HEK293 (cell line): ENCODE measurements around the gene RAB22A.

ENCODE experiments used
- CTCF ChIP-seq: fragments of 450-650 bp; formaldehyde crosslinking; IDR thresholded peaks from 2 replicates; pipeline ENCODE4 v1.5.1; 2016; ENCODE audit warnings: missing biosample characterization, missing genetic modification characterization
- KLF1 ChIP-seq: fragments of 450-650 bp; formaldehyde crosslinking; IDR thresholded peaks from 2 replicates; pipeline ENCODE4 v1.5.1; 2016; ENCODE audit warnings: missing biosample characterization, missing genetic modification characterization
- MZF1 ChIP-seq: fragments of 450-650 bp; formaldehyde crosslinking; IDR thresholded peaks from 2 replicates; pipeline ENCODE4 v1.5.1; 2017; ENCODE audit warnings: missing biosample characterization, missing genetic modification characterization, borderline replicate concordance
- REPIN1 ChIP-seq: fragments of 450-650 bp; formaldehyde crosslinking; IDR thresholded peaks from 2 replicates; pipeline ENCODE4 v1.5.1; 2017; ENCODE audit warnings: missing biosample characterization, missing genetic modification characterization, low read depth
- TCF7L2 ChIP-seq: IDR thresholded peaks from 2 replicates; pipeline ENCODE4 v1.6.1; 2011; ENCODE audit warnings: low read depth, mild to moderate bottlenecking, inconsistent platforms, low read length, moderate library complexity, borderline replicate concordance
- YY1 ChIP-seq: fragments of 450-650 bp; formaldehyde crosslinking; IDR thresholded peaks from 2 replicates; pipeline ENCODE4 v1.5.1; 2018; ENCODE audit warnings: missing biosample characterization, missing genetic modification characterization
- ZEB2 ChIP-seq: fragments of 450-650 bp; formaldehyde crosslinking; IDR thresholded peaks from 2 replicates; pipeline ENCODE4 v1.5.1; 2016; ENCODE audit warnings: missing biosample characterization, missing genetic modification characterization
- ZIC2 ChIP-seq: fragments of 450-650 bp; formaldehyde crosslinking; IDR thresholded peaks from 2 replicates; pipeline ENCODE4 v1.5.1; 2016; ENCODE audit warnings: missing biosample characterization, missing genetic modification characterization
- ZNF121 ChIP-seq: fragments of 450-650 bp; formaldehyde crosslinking; IDR thresholded peaks from 2 replicates; pipeline ENCODE4 v1.5.1; 2016; ENCODE audit warnings: missing biosample characterization, missing genetic modification characterization
- ZNF174 ChIP-seq: fragments of 450-650 bp; formaldehyde crosslinking; IDR thresholded peaks from 2 replicates; pipeline ENCODE4 v1.5.0; 2017; ENCODE audit warnings: missing biosample characterization, mild to moderate bottlenecking, missing genetic modification characterization
- ZNF274 ChIP-seq, 2 experiments: fragments of 200-500 bp in 1 of 2; fragments of 450-650 bp in 1 of 2; sonication (Bioruptor generic) in 1 of 2; formaldehyde crosslinking in 1 of 2; IDR thresholded peaks; 2 replicates each; pipeline versions ENCODE4 v1.5.1 to v1.6.1; 2014 to 2016; ENCODE audit warnings: borderline replicate concordance in 1 of 2, inconsistent platforms in 1 of 2, low read length in 1 of 2, missing biosample characterization in 1 of 2, missing genetic modification characterization in 1 of 2
- ZNF324 ChIP-seq: fragments of 450-650 bp; formaldehyde crosslinking; IDR thresholded peaks from 2 replicates; pipeline ENCODE4 v1.5.1; 2016; ENCODE audit warnings: missing biosample characterization, missing genetic modification characterization
- ZNF580 ChIP-seq: fragments of 450-650 bp; formaldehyde crosslinking; IDR thresholded peaks from 2 replicates; pipeline ENCODE4 v1.5.1; 2016; ENCODE audit warnings: missing biosample characterization, missing genetic modification characterization
- ZNF629 ChIP-seq: fragments of 450-650 bp; formaldehyde crosslinking; IDR thresholded peaks from 2 replicates; pipeline ENCODE4 v1.5.1; 2017; ENCODE audit warnings: missing biosample characterization, missing genetic modification characterization

- TF ChIP-seq ZNF324 (tag by site-specific recombination) (no peak), CTCF (no peak), TCF7L2 (no peak), KLF1 (tag by site-specific recombination) (no peak), ZNF174 (tag by site-specific recombination) (no peak), REPIN1 (tag by site-specific recombination) (no peak), ZEB2 (no peak), ZNF629 (no peak), MZF1 (no peak), ZNF580 (tag by site-specific recombination) (no peak), ZNF121 (tag by site-specific recombination) (no peak), YY1 (tag by site-specific recombination) (no peak), ZNF274 (IDR thresholded peaks at IDR 0.05; ENCODE audit: low read length) (no peak), ZNF274 (tag by site-specific recombination; IDR thresholded peaks at IDR 0.05; ENCODE audit: borderline replicate concordance) (no peak), ZIC2 (no peak)
Measured at GRCh38 chr20:58361481-58362205, 52.1 kb downstream of the RAB22A start.
